ENCODE measurements around the gene ZNF320.
"Not testable (repeated sequence)": the region's sequence is repeated elsewhere in the genome, so short reads cannot be mapped to it uniquely, and the experiment has no call there.

Gene ZNF320

GRCh38 chr19:52922841-52923777, 25.7 kb upstream of the ZNF320 start, which contains the start of gene ZNF888:
TSS of gene ZNF888 (minus strand) at chr19:52923428. CDS start at chr19:52917873, 5,555 bp downstream.
- peak in 50 of 56 donors; percentile 3 to 82 (median 52) for DNase-seq

GRCh38 chr19:52917531-52917930, 20.1 kb upstream of the ZNF320 start:
- no peak for DNase-seq

GRCh38 chr19:52910648-52911047, 13.2 kb upstream of the ZNF320 start:
- no peak for DNase-seq

DNA sequence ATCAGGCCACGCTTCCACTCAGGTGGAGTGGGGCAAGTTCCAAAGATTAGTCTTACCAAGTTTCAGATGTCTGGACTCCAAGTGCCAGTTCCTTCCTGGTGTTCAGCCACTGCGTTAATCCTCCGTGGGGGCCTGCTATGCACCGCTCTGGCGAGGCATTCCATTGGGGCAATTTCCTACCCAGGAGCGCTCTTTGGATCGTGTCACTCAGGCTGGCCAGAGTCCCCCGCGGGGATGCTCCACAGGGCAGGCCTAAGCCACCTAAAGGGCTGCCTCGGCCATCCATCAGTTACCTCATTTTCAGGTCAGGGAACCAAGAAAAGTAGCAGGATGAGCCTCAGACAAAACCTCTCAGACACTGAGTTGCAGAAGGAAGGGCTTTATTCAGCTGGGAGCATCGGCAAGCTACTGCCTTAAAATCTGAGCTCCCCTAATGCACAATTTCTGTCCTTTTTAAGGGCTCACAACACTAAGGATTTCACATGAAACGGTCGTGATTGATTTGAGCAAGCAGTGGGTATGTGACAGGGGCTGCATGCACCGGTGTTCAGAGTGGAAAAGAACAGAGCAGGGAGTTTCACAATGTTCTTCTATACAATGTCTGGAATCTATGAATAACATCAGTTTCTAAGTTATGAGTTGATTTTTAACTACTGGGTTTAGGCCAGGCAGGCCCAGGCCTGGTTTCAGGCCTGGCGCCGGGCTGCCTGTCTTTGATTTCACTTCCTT, 6.8 kb upstream of the ZNF320 start:
- DNase-seq, result not testable (repeated sequence)

DNA sequence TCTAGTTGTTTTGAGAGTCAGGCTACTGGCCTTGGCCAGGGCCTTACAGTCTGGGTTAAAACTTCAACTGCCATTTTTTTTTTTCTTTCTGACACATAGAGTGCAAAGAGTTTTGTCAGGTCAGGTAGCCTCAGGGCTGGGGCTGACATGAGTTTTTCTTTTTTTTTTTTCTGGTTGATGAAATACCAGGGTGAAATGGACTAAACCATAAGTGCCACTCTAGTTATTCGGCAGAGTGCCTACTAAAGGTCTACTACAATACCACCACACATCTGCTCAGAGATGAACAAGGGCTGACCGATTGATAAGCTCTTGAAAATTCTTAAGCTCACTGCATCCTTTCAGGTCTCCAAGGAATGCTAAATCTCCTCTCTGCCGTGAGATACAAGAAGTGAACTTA, 4.4 kb upstream of the ZNF320 start:
- no peak for DNase-seq

DNA sequence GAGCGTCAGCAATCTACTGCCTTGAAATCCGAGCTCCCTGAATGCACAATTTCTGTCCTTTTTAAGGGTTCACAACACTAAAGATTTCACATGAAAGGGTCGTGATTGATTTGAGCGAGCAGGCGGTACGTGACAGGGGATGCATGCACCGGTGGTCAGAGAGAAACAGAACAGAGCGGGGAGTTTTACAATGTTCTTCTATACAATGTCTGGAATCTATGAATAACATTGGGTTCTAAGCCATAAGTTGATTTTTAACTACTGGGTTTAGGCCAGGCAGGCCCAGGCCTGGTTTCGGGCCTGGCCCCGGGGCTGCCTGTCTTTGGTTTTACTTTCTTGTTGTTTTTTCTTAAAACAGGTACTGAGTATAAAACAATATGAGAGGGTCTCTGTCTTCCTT, 1.2 kb upstream of the ZNF320 start:
- DNase-seq, result not testable (repeated sequence)

GRCh38 chr19:52898101-52898500, 666 bp upstream of the ZNF320 start:
- peak in 13 of 56 donors; percentile 1 to 29 (median 14) for DNase-seq

DNA sequence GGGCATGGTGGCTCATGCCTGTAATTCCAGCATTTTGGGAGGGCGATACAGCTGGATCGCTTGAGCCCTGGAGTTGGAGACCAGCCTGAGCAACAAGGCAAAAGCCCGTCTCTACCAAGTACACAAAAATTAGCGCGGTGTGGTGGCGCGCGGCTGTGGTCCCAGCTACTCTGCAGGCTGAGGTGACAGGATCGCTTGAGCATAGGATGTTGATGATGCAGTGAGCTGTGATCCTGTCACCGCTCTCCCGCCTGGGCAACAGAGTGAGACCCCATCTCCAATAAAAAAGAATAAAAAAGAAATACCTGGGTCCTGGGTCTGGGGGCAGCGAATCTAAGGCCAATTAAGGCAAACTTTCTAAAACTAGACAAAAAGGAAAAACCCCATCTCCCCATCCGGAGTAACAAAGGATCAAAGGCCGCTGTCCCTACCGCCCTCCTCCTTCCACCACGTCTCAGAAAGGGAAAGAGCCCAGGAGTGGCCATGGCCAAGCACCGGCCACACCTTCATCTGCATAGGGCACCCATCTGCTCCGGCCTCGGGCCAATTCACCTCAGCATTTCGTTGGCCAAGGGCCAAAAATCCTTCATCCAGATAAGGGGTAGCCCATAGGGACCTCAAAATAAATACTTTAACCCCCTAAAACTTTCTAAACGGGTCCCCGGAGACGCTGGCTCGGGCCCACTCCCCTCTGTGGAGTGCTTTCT, 851 bp downstream of the ZNF320 start:
- peak in 11 of 56 donors; percentile 2 to 21 (median 16) for DNase-seq

GRCh38 chr19:52891336-52891735, 6.1 kb downstream of the ZNF320 start:
- no peak for DNase-seq

DNA sequence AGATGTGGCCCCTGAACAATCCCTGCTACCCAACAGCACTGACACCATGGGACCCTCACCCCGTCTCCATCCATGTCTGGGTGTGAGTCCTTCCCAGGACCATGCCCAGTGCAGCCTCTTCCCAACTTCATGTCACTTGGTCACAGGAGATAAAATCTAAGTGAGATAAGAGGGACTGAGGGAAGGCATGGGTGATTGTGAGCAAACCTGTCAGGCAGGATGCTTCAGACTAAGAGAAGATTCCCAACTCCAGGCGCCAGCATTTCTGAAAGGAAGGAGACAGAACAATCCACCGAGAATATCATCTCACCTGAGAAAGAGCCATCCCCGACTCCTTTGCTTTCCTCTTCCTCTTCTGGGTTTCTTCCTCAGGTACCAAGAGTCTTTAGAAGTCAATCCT, 7.5 kb downstream of the ZNF320 start:
- no peak for DNase-seq

- no peak for DNase-seq
These were observed 8.4 kb downstream of the ZNF320 start for GRCh38 chr19:52889076-52889475.

GRCh38 chr19:52880895-52881389, 16.5 kb downstream of the ZNF320 start:
- DNase-seq, result no peak

GRCh38 chr19:52872996-52873395, 24.4 kb downstream of the ZNF320 start:
- not testable (repeated sequence) for DNase-seq

GRCh38 chr19:52871466-52871865, 26.0 kb downstream of the ZNF320 start:
- no peak for DNase-seq

DNA sequence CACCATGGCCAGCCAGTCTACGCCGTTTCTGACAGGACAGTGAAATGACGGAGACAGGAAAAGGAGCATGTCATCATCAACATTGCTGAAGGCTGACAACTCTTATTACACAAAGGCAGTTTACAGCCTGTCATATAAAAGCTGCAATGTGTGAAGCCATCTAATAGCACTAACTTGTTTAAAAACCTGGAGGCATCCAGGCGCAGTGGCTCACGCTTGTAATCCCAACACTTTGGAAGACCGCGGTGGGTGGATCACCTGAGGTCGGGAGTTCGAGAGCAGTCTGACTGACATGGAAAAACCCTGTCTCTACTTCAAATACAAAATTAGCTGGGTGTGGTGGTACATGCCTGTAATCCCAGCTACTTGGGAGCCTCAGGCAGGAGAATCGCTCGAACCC, 29.4 kb downstream of the ZNF320 start:
- DNase-seq, result not testable (repeated sequence)

GRCh38 chr19:52857378-52858191, 39.9 kb downstream of the ZNF320 start, which contains the start of gene ZNF468:
TSS of gene ZNF468 (minus strand) at chr19:52857619. CDS start at chr19:52854272, 3,347 bp downstream.
- peak in 53 of 56 donors; percentile 11 to 84 (median 57) for DNase-seq

- peak in 3 of 56 donors; percentile 0 to 13 (median 3) for DNase-seq
These were observed 40.7 kb downstream of the ZNF320 start for GRCh38 chr19:52856540-52857377.

Data from amygdala (tissue), 56 donors.